HL-60 (cell line): ENCODE measurements around the gene PLXNA2.

Experiments used
- DNase-seq, 2 experiments: peaks; one replicate each; pipeline ENCODE4 v3.0.0-alpha.2; 2010 to 2020; ENCODE audit warnings: low read depth in 1 of 2, low spot score in 1 of 2
- H3K27ac ChIP-seq: fragments of 250-450 bp; sonication (Bioruptor Pico); replicated peaks from 2 replicates; pipeline ENCODE4 v1.5.1; 2020; ENCODE audit warnings: mild to moderate bottlenecking, moderate library complexity
- H3K27me3 ChIP-seq: fragments of 250-450 bp; sonication (Bioruptor Pico); 2 replicates; pipeline ENCODE4 v1.5.1; 2021; ENCODE audit warnings: mild to moderate bottlenecking, moderate library complexity; ENCODE audit not compliant: insufficient read depth, poor library complexity, severe bottlenecking
- H3K4me3 ChIP-seq: replicated peaks from 2 replicates; pipeline ENCODE4 v1.5.1; 2011; ENCODE audit warnings: mild to moderate bottlenecking, control low read depth, low read length; ENCODE audit not compliant: insufficient read depth
- CTCF ChIP-seq: IDR thresholded peaks from one replicate; pipeline ENCODE4 v1.5.1; 2011; ENCODE audit warnings: low read length, control low read depth, inconsistent platforms; ENCODE audit not compliant: insufficient read depth
- GABPA ChIP-seq: IDR thresholded peaks from 2 replicates; pipeline ENCODE4 v1.6.1; 2012; ENCODE audit warnings: low read depth
- POLR2AphosphoS5 ChIP-seq: IDR thresholded peaks from 2 replicates; pipeline ENCODE4 v1.6.1; 2012; ENCODE audit warnings: low read depth
- REST ChIP-seq: IDR thresholded peaks from 2 replicates; pipeline ENCODE4 v1.6.1; 2012; ENCODE audit warnings: low read depth; ENCODE audit not compliant: insufficient replicate concordance
- SPI1 ChIP-seq: IDR thresholded peaks from 2 replicates; pipeline ENCODE4 v1.6.1; 2012; ENCODE audit warnings: low read depth, mild to moderate bottlenecking, borderline replicate concordance

Gene PLXNA2

GRCh38 chr1:208182880-208183645 is 61.1 kb downstream of the PLXNA2 start:
- Histone ChIP-seq H3K4me3 (no peak overlapping the region), H3K27me3 (peaks cover 7% of the 10 kb centered on the region), H3K27ac (no peak overlapping the region)
- TF ChIP-seq CTCF (no peak), GABPA (no peak), REST (no peak), SPI1 (no peak), POLR2AphosphoS5 (no peak)
- DNase-seq, result no peak

GRCh38 chr1:208181364-208181763 is 62.8 kb downstream of the PLXNA2 start:
- Histone ChIP-seq H3K4me3 (no peak overlapping the region), H3K27me3 (peaks cover 2% of the 10 kb centered on the region), H3K27ac (no peak overlapping the region)
- no peak for TF ChIP-seq CTCF
- no peak for TF ChIP-seq REST
- TF ChIP-seq POLR2AphosphoS5, result no peak
- TF ChIP-seq SPI1, result no peak
- TF ChIP-seq GABPA, result no peak
- no peak for DNase-seq

GRCh38 chr1:208180421-208180820 is 63.8 kb downstream of the PLXNA2 start:
- TF ChIP-seq SPI1, result no peak
- no peak for TF ChIP-seq REST
- no peak for TF ChIP-seq GABPA
- no peak for TF ChIP-seq POLR2AphosphoS5
- no peak for TF ChIP-seq CTCF
- Histone ChIP-seq H3K4me3 (no peak overlapping the region), H3K27me3 (peaks cover 2% of the 10 kb centered on the region), H3K27ac (no peak overlapping the region)
- no peak for DNase-seq
